Osteocyte (in vitro differentiated cells): ENCODE results near the gene PLXNA2. TPM values are rescaled to one million over a fixed set of nuclear protein-coding genes. Genes with fewer than 3 reads are reported as not detected.

Experiments
- DNase-seq: peaks from one replicate; pipeline ENCODE4 v3.0.0; 2021; ENCODE audit warnings: mixed read lengths; ENCODE audit not compliant: unreplicated experiment; ENCODE audit errors: extremely low spot score
- H3K27ac Mint-ChIP-seq: one replicate; pipeline ENCODE4 v1.8.0; 2021; ENCODE audit warnings: mild to moderate bottlenecking, mixed read lengths; ENCODE audit not compliant: unreplicated experiment
- H3K27me3 Mint-ChIP-seq: one replicate; pipeline ENCODE4 v1.8.0; 2021; ENCODE audit warnings: mixed read lengths; ENCODE audit not compliant: unreplicated experiment
- H3K36me3 Mint-ChIP-seq: one replicate; pipeline ENCODE4 v1.8.0; 2021; ENCODE audit warnings: mixed read lengths; ENCODE audit not compliant: unreplicated experiment
- H3K4me1 Mint-ChIP-seq: one replicate; pipeline ENCODE4 v1.8.0; 2021; ENCODE audit warnings: mixed read lengths; ENCODE audit not compliant: unreplicated experiment
- H3K4me3 Mint-ChIP-seq: one replicate; pipeline ENCODE4 v1.8.0; 2021; ENCODE audit warnings: mild to moderate bottlenecking, moderate library complexity, mixed read lengths; ENCODE audit not compliant: unreplicated experiment
- H3K9me3 Mint-ChIP-seq: one replicate; pipeline ENCODE4 v1.8.0; 2021; ENCODE audit warnings: mixed read lengths; ENCODE audit not compliant: unreplicated experiment
- total RNA-seq: library from RNA; stranded (reverse); gene quantifications from 2 replicates; pipeline ENCODE4 v1.2.1, GENCODE V29; 2021
- TF ChIP-seq, protein P1 (sequence below): fragments of 200-600 bp; sonication (generic); IDR thresholded peaks from 2 replicates; pipeline ENCODE4 v1.5.0; 2021; ENCODE audit warnings: antibody characterized with exemption, mild to moderate bottlenecking, moderate library complexity

The PLXNA2 gene
- total RNA-seq, 1 donor from 2014 or later, result 19.5 TPM

DNA sequence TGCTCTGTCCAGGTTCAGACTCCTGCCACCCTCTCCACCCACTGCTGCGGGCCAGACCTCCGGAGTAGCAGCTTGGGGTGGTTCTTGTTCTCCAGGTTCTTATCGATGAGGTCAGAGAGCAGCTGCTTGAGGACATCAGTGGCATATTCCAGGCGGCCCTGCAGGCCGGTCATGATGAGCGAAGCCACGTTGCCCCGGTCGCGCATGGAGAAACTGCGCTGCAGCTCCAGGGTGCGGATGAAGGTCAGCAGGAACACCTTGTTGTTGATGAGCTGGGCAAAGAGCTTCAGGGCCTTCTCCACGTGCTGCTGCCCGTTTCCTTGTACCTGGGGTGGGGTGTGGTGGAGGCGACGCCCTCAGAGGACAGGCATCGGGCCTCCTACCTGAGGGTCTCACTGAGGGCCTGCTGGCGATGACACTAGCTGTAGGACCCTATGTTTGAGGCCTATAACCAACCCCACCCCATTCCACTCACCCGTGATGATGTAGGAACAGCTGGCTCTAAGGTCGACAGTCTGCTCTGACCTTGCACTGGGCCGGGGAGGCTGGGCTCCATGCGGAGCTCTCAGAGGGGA lies 202.1 kb downstream of the PLXNA2 start:
- no peaks in the 10 kb centered on the region for H3K27me3 Mint-ChIP-seq
- no peak overlapping the region for H3K27ac Mint-ChIP-seq
- DNase-seq, result no peak
- no peak overlapping the region for H3K4me3 Mint-ChIP-seq
- peaks cover 7% of the 10 kb centered on the region for H3K4me1 Mint-ChIP-seq
- TF ChIP-seq, protein P1, sequence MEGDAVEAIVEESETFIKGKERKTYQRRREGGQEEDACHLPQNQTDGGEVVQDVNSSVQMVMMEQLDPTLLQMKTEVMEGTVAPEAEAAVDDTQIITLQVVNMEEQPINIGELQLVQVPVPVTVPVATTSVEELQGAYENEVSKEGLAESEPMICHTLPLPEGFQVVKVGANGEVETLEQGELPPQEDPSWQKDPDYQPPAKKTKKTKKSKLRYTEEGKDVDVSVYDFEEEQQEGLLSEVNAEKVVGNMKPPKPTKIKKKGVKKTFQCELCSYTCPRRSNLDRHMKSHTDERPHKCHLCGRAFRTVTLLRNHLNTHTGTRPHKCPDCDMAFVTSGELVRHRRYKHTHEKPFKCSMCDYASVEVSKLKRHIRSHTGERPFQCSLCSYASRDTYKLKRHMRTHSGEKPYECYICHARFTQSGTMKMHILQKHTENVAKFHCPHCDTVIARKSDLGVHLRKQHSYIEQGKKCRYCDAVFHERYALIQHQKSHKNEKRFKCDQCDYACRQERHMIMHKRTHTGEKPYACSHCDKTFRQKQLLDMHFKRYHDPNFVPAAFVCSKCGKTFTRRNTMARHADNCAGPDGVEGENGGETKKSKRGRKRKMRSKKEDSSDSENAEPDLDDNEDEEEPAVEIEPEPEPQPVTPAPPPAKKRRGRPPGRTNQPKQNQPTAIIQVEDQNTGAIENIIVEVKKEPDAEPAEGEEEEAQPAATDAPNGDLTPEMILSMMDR, result no peak
- peaks cover 24% of the 10 kb centered on the region for H3K36me3 Mint-ChIP-seq
- H3K9me3 Mint-ChIP-seq, result no peaks in the 10 kb centered on the region

DNA sequence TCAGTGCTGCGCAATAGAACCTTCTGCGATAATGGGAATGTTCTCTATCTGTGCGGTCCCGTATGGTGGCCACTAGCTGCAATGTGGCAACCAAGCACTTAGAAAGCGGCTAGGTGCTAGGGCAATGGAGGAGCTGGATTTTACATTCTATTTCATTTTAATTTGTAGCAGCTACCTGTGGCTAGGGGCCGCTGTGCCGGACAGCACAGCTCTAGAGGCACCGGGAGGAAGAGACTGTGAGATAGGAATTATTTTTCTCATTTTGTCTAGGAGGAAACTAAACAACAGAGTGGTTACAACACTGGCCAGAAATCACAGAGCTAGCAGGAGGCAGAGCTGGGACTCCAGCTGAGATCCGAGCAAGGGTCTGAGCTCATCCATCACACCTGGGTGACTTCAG lies 202.7 kb downstream of the PLXNA2 start:
- no peak for DNase-seq
- H3K27me3 Mint-ChIP-seq, result no peaks in the 10 kb centered on the region
- H3K4me3 Mint-ChIP-seq, result no peak overlapping the region
- TF ChIP-seq, protein P1, result no peak
- H3K36me3 Mint-ChIP-seq, result peaks cover 23% of the 10 kb centered on the region
- no peaks in the 10 kb centered on the region for H3K9me3 Mint-ChIP-seq
- H3K4me1 Mint-ChIP-seq, result peaks cover 6% of the 10 kb centered on the region
- H3K27ac Mint-ChIP-seq, result no peak overlapping the region

DNA sequence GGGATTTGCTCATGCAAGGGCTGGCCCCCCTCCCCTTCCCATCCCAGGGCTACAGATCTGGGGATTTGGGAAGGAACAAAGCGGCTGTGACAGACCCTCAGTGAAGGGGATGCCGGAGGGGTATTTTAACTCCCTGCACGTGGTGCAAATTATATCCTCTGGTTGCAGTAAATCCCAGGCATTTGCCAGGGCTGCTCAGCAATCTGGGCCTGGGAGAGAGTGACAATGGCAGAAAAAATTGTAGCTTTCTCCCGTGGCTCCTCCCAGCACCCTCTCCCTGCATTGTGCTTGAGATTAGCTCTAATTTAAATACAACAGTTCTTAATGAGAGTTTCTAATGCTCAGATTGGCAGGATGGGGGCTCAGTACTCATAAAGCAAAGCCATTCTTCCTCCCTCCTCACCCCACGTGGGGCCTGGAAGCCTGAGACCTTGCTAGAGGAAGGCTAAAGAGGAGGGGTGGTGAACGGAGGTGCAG lies 203.3 kb downstream of the PLXNA2 start:
- Mint-ChIP-seq H3K36me3 (peaks cover 21% of the 10 kb centered on the region), H3K4me3 (no peak overlapping the region), H3K27me3 (no peaks in the 10 kb centered on the region), H3K4me1 (peaks cover 4% of the 10 kb centered on the region), H3K9me3 (no peaks in the 10 kb centered on the region), H3K27ac (no peak overlapping the region)
- DNase-seq, result no peak
- TF ChIP-seq, protein P1, result no peak

DNA sequence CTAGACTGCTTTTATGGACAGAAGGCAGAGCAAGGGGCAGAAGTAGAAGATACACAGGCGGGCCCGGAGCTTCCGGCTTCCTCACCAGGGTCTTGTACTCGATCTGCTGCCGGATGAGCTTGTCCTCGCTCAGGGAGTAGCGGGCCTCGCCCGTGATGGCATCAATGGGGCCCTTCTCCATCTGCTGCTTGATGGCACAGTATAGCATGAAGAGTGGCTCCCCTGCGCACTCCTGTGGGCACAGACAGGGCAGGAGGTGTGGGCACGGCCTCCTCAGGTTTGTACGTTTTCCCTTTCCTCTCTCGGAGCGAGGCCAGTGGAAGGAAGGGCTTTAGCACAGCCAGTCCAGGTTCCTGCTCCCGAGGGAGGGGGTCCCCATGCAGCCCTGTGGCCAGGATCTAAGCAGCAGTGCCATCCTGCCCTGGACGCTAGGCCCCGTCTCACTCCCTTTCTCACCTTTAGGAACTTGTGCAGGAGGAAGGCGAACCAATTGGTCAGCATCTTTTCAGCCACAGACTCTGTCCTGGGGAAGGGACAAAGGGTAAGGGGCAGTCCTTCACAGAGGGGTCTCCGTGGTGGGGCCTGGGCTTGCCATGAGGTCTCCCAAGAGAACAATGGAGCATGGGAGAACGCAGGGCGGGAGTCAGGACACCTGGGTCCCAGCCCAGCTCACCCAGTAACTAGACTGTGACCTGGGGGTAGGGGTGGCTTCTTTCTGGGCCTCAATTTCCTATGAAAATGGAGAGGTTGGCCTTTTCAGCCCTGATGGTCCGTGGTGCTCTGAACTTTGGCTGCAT lies 204.4 kb downstream of the PLXNA2 start:
- H3K27me3 Mint-ChIP-seq, result no peaks in the 10 kb centered on the region
- H3K4me3 Mint-ChIP-seq, result no peak overlapping the region
- H3K36me3 Mint-ChIP-seq, result peaks cover 21% of the 10 kb centered on the region
- H3K4me1 Mint-ChIP-seq, result peaks cover 4% of the 10 kb centered on the region
- no peak for DNase-seq
- H3K9me3 Mint-ChIP-seq, result no peaks in the 10 kb centered on the region
- no peak overlapping the region for H3K27ac Mint-ChIP-seq
- TF ChIP-seq, protein P1, result no peak

DNA sequence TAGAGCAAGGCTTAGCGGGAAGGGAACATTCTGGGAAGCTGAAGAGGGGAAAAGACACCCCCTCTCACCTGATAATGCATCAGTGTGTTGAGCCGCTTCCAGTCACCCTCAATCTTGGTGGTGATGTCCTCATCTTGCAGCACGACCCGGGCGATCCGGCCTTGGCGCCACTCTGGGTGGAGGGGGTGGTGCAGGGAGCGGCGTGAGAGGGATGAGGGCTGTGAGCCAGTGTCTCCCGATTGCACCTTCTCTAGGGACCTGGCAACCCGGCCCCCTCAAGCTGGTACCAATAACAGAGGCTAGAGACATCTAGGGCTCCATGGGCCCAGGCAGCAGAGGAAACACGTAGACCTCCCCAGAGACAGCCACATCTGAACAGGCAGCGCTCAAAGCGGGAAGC lies 205.9 kb downstream of the PLXNA2 start:
- TF ChIP-seq, protein P1, result no peak
- no peak overlapping the region for H3K27ac Mint-ChIP-seq
- H3K4me1 Mint-ChIP-seq, result peaks cover 4% of the 10 kb centered on the region
- H3K36me3 Mint-ChIP-seq, result peaks cover 12% of the 10 kb centered on the region
- H3K4me3 Mint-ChIP-seq, result no peak overlapping the region
- H3K27me3 Mint-ChIP-seq, result no peaks in the 10 kb centered on the region
- H3K9me3 Mint-ChIP-seq, result no peaks in the 10 kb centered on the region
- no peak for DNase-seq
